ENCODE data around the gene EPS8L1.

DNA sequence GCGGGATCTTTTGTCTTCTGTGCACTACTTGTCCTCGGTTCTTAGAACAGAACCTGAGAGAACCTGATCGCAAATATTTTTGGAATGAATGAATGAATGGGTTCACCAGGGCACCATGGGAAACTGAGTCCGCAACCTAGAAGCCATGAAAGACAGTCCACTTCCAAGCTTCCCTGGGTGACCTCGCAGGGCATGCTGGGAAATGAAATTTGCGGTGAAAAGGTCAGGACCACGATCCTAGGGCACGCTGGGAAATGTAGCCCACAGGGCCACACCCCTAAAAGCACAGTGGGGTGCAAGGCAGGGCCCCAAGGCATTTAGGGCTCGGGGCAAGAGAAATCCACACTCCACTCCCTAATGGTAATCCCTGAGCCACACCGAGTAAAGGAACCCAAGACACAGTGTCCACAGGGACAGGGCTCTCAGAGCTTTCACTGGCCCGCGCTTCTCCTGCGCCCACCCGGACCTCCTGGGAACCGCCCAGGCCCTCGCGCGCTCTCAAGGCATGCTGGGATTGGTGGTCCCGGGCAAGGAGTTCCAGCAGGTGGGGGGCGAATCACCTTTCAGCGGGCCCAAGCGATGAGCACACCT, 42.8 kb downstream of the EPS8L1 start:
- TF ChIP-seq, protein P1, sequence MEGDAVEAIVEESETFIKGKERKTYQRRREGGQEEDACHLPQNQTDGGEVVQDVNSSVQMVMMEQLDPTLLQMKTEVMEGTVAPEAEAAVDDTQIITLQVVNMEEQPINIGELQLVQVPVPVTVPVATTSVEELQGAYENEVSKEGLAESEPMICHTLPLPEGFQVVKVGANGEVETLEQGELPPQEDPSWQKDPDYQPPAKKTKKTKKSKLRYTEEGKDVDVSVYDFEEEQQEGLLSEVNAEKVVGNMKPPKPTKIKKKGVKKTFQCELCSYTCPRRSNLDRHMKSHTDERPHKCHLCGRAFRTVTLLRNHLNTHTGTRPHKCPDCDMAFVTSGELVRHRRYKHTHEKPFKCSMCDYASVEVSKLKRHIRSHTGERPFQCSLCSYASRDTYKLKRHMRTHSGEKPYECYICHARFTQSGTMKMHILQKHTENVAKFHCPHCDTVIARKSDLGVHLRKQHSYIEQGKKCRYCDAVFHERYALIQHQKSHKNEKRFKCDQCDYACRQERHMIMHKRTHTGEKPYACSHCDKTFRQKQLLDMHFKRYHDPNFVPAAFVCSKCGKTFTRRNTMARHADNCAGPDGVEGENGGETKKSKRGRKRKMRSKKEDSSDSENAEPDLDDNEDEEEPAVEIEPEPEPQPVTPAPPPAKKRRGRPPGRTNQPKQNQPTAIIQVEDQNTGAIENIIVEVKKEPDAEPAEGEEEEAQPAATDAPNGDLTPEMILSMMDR (IDR thresholded peaks at IDR 0.05): no peak
- TF ChIP-seq POLR2AphosphoS5 (IDR thresholded peaks at IDR 0.05) (no peak), EP300 (IDR thresholded peaks at IDR 0.05) (no peak), POLR2A (IDR thresholded peaks at IDR 0.05; ENCODE audit: low read depth) (no peak)
